ENCODE data around the gene GPR157.

The GPR157 gene

DNA sequence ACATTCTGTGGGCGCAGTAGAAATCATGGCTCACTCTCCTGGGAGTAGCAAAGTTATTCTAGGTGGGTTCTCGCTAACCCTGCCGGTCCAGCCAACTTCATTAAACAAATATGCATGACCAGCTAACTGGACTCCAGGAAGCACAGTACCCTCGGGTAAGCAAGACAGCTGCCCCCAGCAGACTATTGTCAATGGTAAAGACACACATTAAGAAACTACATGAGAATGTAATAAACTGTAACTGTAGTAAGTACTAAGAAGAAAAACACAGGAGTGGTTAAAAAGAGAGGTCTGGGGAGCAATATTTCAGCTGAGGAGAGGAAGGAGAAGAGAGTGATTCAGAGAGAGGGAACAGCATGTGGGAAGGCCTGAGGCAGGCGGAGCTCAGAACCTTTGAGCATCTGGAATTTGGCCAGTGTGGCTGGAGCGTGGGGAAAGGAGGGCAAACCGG is 66.9 kb downstream of the GPR157 start:
- DNase-seq (ENCODE audit: low read depth): no peak

DNA sequence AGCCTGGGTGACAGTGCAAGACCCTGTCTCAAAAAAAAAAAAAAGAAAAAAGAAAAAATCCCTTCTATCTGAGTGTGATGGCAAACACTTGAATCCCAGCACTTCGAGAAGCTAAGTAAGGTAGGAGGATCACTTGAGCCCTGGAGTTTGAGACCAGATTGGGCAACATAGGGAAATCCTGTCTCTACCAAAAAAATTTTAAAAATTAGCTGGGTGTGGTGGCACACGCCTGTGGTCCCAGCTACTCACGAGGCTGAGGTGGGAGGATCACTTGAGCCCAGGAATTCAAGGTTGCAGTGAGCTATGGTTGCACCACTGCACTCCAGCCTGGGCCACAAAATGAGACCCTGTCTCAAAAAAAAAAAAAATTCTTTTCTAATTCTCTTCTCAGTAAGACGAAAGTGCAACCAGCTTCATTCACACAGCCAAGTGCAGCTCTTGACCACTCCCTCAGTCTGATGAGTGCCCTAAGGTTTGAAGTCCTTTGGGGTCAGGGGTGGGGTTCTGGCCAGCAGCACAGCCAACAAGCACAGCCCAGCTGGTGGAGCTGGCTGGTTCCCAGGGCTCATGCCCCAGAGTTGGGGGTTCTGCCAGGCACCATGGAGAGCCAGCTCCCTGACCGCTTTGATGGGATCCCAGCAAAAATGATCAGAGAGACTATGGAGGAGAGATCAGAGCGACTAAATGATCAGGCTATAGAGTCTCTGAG is 67.5 kb downstream of the GPR157 start:
- DNase-seq (ENCODE audit: low read depth): no peak

DNA sequence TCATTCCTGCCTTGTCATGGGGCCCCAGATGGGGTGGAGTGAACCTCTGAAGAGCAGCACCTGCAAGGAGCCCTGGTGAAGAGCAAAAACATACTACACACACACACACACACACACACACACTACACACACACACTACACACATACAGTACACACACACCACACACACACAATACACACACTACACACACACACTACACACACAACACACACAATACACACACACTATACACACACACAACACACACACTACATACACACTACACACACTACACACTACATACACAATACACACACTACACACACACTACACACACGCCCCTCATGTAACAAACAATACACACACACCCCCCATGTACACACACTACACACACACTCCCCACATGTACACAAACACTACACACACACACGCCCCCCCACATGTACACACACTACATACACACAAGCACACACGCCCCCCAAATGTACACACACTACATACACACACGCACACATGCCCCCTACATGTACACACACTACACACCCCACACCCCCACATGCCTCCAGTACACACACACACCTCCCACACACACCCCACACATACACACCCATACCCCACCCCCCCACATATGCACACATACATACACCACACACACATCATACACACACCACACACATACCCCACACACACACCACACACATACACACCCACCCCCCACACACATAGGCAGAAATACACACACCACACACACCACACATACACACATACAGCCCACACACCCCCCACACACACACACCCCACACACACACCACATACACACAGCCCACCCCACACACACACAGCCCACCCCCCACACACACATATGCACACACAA is 68.8 kb downstream of the GPR157 start:
- no peak for DNase-seq (ENCODE audit: low read depth)

DNA sequence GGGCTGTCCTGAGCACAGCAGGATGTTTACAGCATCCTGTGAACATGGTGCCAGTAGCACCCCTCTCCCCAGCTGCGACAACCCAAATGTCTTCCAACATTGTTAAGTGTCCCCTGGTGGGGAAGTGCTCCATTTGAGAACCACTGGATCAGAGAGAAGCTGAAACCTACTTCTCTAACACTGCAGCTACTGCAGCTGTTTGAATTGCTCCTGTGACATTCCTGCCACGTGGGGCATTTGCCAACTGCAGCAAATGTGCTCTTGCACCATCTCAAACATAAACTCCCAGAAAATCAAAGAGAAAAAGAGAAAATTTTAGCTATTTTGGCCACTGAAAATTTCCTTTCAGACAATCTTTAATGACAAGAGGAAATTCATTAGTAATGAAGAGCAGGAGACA is 70.4 kb downstream of the GPR157 start:
- DNase-seq (ENCODE audit: low read depth): no peak

DNA sequence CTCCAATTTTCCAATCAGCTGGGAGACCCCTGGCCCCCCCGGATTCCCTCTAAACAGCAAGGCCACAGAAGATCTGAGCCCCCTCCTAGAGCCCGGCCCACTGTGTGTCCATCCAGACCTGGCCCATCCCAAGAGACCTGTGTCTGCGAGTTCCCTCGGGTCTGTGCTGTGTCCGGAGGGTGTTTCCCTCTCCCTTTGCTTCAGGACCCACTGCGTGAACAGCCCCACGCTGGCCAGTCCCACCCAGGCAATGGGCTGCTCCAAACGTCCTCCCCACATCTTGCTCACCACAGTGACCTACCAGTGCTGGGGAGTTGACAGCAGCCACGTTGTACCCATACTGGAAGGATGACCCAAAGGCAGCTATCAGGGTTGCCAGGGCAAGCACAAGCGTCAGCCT is 71.1 kb downstream of the GPR157 start:
- DNase-seq (ENCODE audit: low read depth): no peak

DNA sequence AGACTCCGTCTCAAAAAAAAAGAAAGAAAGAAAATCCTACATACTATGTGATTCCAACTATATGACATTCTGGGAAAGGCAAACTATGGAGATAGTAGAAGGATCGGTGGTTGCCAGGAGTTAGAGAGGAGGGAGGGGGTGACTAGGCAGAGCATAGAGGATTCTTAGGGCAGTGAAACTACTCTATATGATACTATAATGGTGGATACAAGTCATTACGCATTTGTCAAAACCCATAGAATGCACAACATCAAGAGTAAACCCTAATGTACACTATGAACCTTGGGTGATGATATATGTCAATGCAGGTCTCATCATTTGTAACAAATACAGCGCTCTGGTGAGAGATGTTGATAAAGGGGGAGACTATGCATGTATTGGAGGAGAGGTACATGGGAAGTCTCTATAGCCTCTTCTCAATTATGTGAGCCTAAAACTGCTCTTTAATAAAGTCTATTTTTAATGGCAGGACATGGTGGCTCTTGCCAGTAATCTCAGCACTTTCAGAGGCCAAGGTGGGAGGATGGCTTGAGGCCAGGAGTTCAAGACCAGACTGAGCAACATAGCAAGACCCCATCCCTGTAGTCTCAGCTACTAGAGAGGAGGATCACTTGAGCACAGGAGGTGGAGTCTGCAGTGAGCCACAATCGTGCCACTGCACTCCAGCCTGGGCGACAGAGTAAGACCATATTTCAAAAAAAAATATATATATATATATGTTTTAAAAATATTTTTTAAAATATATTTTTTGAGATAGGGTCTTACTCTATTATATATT is 76.4 kb downstream of the GPR157 start:
- no peak for DNase-seq (ENCODE audit: low read depth)

DNA sequence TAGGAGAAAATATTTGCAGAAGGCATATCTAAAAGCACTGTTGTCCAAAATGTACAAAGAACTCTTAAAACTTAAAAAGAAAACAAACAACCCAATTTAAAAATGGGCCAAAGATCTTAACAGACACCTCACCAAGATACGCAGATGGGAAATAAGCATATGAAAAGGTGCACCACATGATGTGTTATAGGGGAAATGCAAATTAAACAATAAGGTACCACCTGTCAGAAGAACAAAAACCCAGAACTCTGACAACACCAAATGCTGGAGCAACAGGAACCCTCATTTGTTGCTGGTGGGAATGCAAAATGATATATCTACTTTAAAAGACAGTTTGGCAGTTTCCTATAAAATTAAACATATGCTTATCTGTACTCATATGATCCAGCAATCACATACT is 77.5 kb downstream of the GPR157 start:
- DNase-seq (ENCODE audit: low read depth): no peak

DNA sequence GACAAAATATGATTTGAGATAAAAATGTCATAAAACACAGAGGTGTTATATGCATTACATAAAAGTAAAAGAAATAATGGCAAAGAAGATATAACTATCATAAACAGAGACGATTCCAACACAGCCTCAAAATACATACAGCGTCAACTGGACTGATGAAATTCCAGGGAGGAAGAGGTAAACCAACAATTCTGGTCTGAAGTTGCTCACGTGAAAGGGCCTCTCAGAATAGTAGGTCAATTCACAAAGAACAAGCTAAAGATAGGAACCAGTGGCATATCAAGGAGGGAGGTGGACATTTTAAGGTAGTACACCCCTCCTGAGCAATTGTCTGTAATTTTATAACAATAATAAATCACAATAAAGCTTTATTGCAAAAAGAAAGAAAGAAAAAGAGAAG is 78.1 kb downstream of the GPR157 start:
- DNase-seq (ENCODE audit: low read depth): no peak

All from T follicular helper cell (primary cell).